GM18526 (cell line): ENCODE data around the gene NEDD8.

Experiments
- POLR2A ChIP-seq: IDR thresholded peaks from 3 replicates; pipeline ENCODE4 v1.6.1; 2011; ENCODE audit not compliant: insufficient read length; ENCODE audit errors: extremely low read depth

The NEDD8 gene

GRCh38 chr14:24226473-24226872 is 5.7 kb downstream of the NEDD8 start:
- no peak for TF ChIP-seq POLR2A

GRCh38 chr14:24224618-24225071 is 7.5 kb downstream of the NEDD8 start:
- no peak for TF ChIP-seq POLR2A

GRCh38 chr14:24219521-24219920 is 12.6 kb downstream of the NEDD8 start:
- no peak for TF ChIP-seq POLR2A

GRCh38 chr14:24219080-24219479 is 13.1 kb downstream of the NEDD8 start:
- no peak for TF ChIP-seq POLR2A

GRCh38 chr14:24216345-24216699 is 15.8 kb downstream of the NEDD8 start:
- no peak for TF ChIP-seq POLR2A

GRCh38 chr14:24215495-24216344 is 16.4 kb downstream of the NEDD8 start, which contains the start of gene MDP1:
Gene MDP1, minus strand, starts transcription at chr14:24216066. Its CDS starts 111 bp downstream, at chr14:24215955.
- peak; percentile 73 for TF ChIP-seq POLR2A

GRCh38 chr14:24213866-24214662 is 18.1 kb downstream of the NEDD8 start:
- no peak for TF ChIP-seq POLR2A

GRCh38 chr14:24212924-24213865 is 19.0 kb downstream of the NEDD8 start, which contains the start of gene CHMP4A:
Gene CHMP4A, minus strand, starts transcription at chr14:24213488. Its CDS starts 49 bp downstream, at chr14:24213439.
- peak; percentile 81 for TF ChIP-seq POLR2A

- no peak for TF ChIP-seq POLR2A
Observed at GRCh38 chr14:24211311-24211710, 20.9 kb downstream of the NEDD8 start.

- TF ChIP-seq POLR2A: no peak
Observed at GRCh38 chr14:24207625-24208024, 24.5 kb downstream of the NEDD8 start.

- TF ChIP-seq POLR2A: no peak
Observed at GRCh38 chr14:24207104-24207551, 25.0 kb downstream of the NEDD8 start.

- TF ChIP-seq POLR2A: no peak
Observed at GRCh38 chr14:24206260-24207103, 25.7 kb downstream of the NEDD8 start.

- TF ChIP-seq POLR2A: no peak
Observed at GRCh38 chr14:24204163-24205146, 27.7 kb downstream of the NEDD8 start.
